ENCODE results near the gene FAM117A. TPM values are rescaled to one million over a fixed set of nuclear protein-coding genes. Genes with fewer than 3 reads are reported as not detected.
A peak's percentile ranks its signal among the peaks of the same experiment; 100 is the strongest.

Gene FAM117A
- total RNA-seq, 6 experiments from 2014 or later, result 4.4 to 7.3 (median 5.9) TPM

DNA sequence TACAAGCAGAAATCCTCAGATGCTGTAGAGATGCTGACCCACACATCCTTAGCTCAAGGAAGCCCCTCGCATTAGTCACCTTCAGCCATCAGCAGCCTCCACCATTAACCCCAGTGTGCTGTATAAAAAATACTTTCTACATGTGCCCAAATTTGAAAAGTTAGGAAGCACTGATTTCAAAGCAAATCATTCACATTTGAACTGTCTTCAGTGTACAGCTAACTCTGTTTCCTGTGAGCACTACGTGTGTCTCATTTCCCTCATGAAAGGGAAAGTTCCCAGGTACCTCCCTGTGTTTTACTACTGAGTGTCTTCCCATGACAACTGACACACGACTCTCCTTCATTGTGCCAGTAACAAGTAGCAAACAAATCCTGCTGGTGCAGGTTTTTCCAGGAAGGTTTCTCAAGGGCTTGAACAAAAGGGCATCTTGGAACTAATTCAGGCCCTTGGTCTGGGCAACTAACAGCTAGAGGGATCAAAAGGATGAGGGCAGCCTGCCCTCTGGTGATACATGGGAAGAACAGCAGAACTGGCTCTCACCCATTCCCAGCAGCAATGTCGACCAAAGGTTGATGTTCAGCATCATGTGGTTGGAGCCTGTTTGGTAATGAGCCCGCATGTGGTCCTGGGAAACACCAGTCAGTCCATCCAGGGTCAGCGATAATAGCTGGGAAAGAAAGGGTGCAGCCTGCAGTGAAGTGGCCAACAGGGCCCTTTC lies 60.2 kb downstream of the FAM117A start:
- Histone ChIP-seq H3K4me3 (no peak overlapping the region), H3K27ac (peak overlapping the region in 1 of 3 donors; percentile 32), H3K36me3 (peaks cover 13 to 55% (median 40%) of the 10 kb centered on the region in 4 donors), H3K4me1 (peaks cover 0 to 30% (median 3%) of the 10 kb centered on the region in 4 donors), H3K27me3 (no peaks in the 10 kb centered on the region), H3K9me3 (no peaks in the 10 kb centered on the region)
- WGBS (ENCODE audit: insufficient coverage, low coverage, low lambda C conversion rate, missing lambda C conversion rate), result 19% methylated on average over 4 of the region's 6 CpGs
- TF ChIP-seq POLR2A (IDR thresholded peaks at IDR 0.05) (no peak), CTCF (IDR thresholded peaks at IDR 0.05) (peak; percentile 65 to 80 (median 67))
- DNase-seq (peak; percentile 55 to 85 (median 73)), ATAC-seq (peak; percentile 66 to 74 (median 70))
- intact Hi-C loops (cut with DNase I), result no loop called here

DNA sequence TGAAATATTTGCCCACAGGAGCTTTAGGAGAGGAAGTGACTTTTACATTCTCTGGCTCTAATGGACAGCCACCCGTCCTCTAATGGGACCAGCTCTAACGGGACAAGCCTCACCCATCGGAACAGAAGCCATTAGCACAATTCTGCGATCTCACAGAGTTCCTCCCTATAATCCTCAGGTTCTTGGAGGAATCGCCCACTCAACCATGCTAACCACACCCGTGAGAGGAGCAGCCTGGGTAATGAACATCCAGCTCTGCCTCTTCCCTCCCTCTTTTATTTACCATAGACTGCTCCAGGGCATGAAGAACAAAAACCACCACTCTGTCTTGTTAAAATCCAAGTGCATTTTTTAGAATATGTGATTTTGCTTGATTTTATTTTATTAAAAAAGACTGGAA lies 63.0 kb downstream of the FAM117A start:
- no peak for DNase-seq
- WGBS (ENCODE audit: insufficient coverage, low coverage, low lambda C conversion rate, missing lambda C conversion rate), result 83% methylated on average over 5 of the region's 6 CpGs
- H3K9me3 ChIP-seq, result no peaks in the 10 kb centered on the region
- H3K4me3 ChIP-seq, result no peak overlapping the region
- intact Hi-C loops (cut with DNase I), result no loop called here
- no peaks in the 10 kb centered on the region for H3K27me3 ChIP-seq
- no peak overlapping the region for H3K27ac ChIP-seq
- H3K36me3 ChIP-seq, result peaks cover 13 to 55% (median 40%) of the 10 kb centered on the region in 4 donors
- TF ChIP-seq POLR2A (IDR thresholded peaks at IDR 0.05), result no peak
- no peak for TF ChIP-seq CTCF (IDR thresholded peaks at IDR 0.05)
- ATAC-seq, result no peak
- peaks cover 0 to 15% (median 3%) of the 10 kb centered on the region in 4 donors for H3K4me1 ChIP-seq

DNA sequence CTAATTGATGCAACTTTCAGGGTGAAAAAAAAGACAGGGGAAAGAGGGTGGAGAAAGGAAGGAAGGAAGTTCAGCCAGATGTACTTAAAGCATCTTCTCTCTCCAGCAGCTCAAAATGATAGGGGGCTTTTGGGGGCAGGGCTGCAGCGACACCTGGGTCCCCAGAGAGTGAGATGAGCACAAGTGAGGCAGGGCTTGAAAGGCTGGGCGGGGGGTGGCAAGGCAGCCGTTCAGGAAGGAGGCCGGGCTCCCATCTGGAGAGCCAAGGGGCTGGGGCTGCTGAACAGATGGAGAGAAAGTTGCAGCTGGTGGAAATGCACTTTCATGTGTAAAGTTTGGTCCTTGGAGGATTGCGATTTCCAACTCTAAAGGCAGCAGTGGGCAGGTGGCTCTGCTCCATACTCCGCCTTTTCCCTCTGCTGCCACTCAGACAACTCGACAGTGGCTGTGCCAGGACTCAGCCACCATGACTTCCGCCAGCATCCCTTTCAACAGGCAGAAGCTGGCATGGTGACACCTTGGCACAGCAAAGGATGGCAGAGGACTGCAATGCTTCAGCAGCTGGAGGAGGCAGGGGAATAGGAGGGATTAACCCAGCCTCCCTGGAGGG lies 63.9 kb downstream of the FAM117A start:
- intact Hi-C loops (cut with DNase I), result loop anchor here (2.0 to 5.0 kb wide), 2 partner anchors 128 to 129 kb away; no protein-coding TSS in a partner anchor
- no peaks in the 10 kb centered on the region for H3K27me3 ChIP-seq
- H3K27ac ChIP-seq, result no peak overlapping the region
- H3K4me1 ChIP-seq, result peaks cover 0 to 11% (median 3%) of the 10 kb centered on the region in 4 donors
- H3K36me3 ChIP-seq, result peaks cover 13 to 53% (median 36%) of the 10 kb centered on the region in 4 donors
- WGBS (ENCODE audit: insufficient coverage, low coverage, low lambda C conversion rate, missing lambda C conversion rate), result 58% methylated on average over 5 of the region's 8 CpGs
- ATAC-seq (no peak), DNase-seq (no peak)
- TF ChIP-seq CTCF (IDR thresholded peaks at IDR 0.05) (no peak), POLR2A (IDR thresholded peaks at IDR 0.05) (no peak)
- no peak overlapping the region for H3K4me3 ChIP-seq
- H3K9me3 ChIP-seq, result no peaks in the 10 kb centered on the region

GRCh38 chr17:49698005-49698404 lies 65.9 kb downstream of the FAM117A start:
- peaks cover 8 to 33% (median 27%) of the 10 kb centered on the region in 4 donors for H3K36me3 ChIP-seq
- 56% methylated on average over 4 of the region's 6 CpGs for WGBS (ENCODE audit: insufficient coverage, low coverage, low lambda C conversion rate, missing lambda C conversion rate)
- H3K9me3 ChIP-seq, result no peaks in the 10 kb centered on the region
- no peaks in the 10 kb centered on the region for H3K4me1 ChIP-seq
- no peaks in the 10 kb centered on the region for H3K27me3 ChIP-seq
- intact Hi-C loops (cut with DNase I), result loop anchor here (2.0 to 5.0 kb wide), 2 partner anchors 126 to 127 kb away; no protein-coding TSS in a partner anchor
- no peak for ATAC-seq
- H3K4me3 ChIP-seq, result no peak overlapping the region
- DNase-seq, result no peak
- H3K27ac ChIP-seq, result no peak overlapping the region
- TF ChIP-seq POLR2A (IDR thresholded peaks at IDR 0.05), result no peak
- TF ChIP-seq CTCF (IDR thresholded peaks at IDR 0.05), result no peak

All from right lobe of liver (tissue), 6 donors.